Neuron (in vitro differentiated cells): Measurements from ENCODE around the gene C14orf132.

Experiments used
- H2AFZ ChIP-seq: one replicate; pipeline ENCODE4 v1.6.1; 2013; ENCODE audit warnings: low read depth, mild to moderate bottlenecking, inconsistent platforms, low read length, moderate library complexity
- H3K27me3 ChIP-seq: one replicate; pipeline ENCODE4 v1.6.1; 2013; ENCODE audit warnings: low read length; ENCODE audit not compliant: insufficient read depth
- H3K36me3 ChIP-seq: one replicate; pipeline ENCODE4 v1.6.1; 2013; ENCODE audit warnings: low read length; ENCODE audit not compliant: insufficient read depth
- H3K4me1 ChIP-seq: one replicate; pipeline ENCODE4 v1.6.1; 2013; ENCODE audit warnings: low read length; ENCODE audit not compliant: insufficient read depth
- H3K4me3 ChIP-seq: 2 replicates; pipeline ENCODE4 v1.5.1; 2013; ENCODE audit warnings: mild to moderate bottlenecking, low read length, moderate library complexity
- H3K9me3 ChIP-seq: one replicate; pipeline ENCODE4 v1.6.1; 2013; ENCODE audit warnings: low read length

The C14orf132 gene

GRCh38 chr14:96120392-96120791 lies 81.2 kb downstream of the C14orf132 start:
- H3K9me3 ChIP-seq: no peaks in the 10 kb centered on the region
- H2AFZ ChIP-seq: no peak overlapping the region

GRCh38 chr14:96120941-96121340 lies 81.8 kb downstream of the C14orf132 start:
- Histone ChIP-seq H3K9me3 (no peaks in the 10 kb centered on the region), H2AFZ (no peak overlapping the region), H3K27me3 (no peaks in the 10 kb centered on the region), H3K36me3 (no peaks in the 10 kb centered on the region), H3K4me3 (no peak overlapping the region), H3K4me1 (peaks cover 6% of the 10 kb centered on the region)

More at GRCh38 chr14:96120392-96120791, 81.2 kb downstream of the C14orf132 start:
- no peak overlapping the region for H3K4me3 ChIP-seq
- H3K36me3 ChIP-seq: no peaks in the 10 kb centered on the region
- peaks cover 6% of the 10 kb centered on the region for H3K4me1 ChIP-seq
- H3K27me3 ChIP-seq: no peaks in the 10 kb centered on the region

- Histone ChIP-seq H3K27me3 (no peaks in the 10 kb centered on the region), H3K9me3 (no peaks in the 10 kb centered on the region), H3K4me1 (peaks cover 6% of the 10 kb centered on the region), H3K4me3 (no peak overlapping the region), H3K36me3 (no peaks in the 10 kb centered on the region), H2AFZ (no peak overlapping the region)
These were observed 82.7 kb downstream of the C14orf132 start for GRCh38 chr14:96121660-96122395.

GRCh38 chr14:96122496-96122895 lies 83.3 kb downstream of the C14orf132 start:
- H3K4me3 ChIP-seq: no peak overlapping the region
- no peaks in the 10 kb centered on the region for H3K36me3 ChIP-seq
- no peak overlapping the region for H2AFZ ChIP-seq
- no peaks in the 10 kb centered on the region for H3K9me3 ChIP-seq
- H3K27me3 ChIP-seq: no peaks in the 10 kb centered on the region
- peaks cover 6% of the 10 kb centered on the region for H3K4me1 ChIP-seq

GRCh38 chr14:96125536-96125935 lies 86.4 kb downstream of the C14orf132 start:
- no peaks in the 10 kb centered on the region for H3K36me3 ChIP-seq
- H3K9me3 ChIP-seq: no peaks in the 10 kb centered on the region
- no peak overlapping the region for H2AFZ ChIP-seq
- H3K4me3 ChIP-seq: no peak overlapping the region
- H3K27me3 ChIP-seq: peaks cover 6% of the 10 kb centered on the region
- H3K4me1 ChIP-seq: peaks cover 6% of the 10 kb centered on the region

DNA sequence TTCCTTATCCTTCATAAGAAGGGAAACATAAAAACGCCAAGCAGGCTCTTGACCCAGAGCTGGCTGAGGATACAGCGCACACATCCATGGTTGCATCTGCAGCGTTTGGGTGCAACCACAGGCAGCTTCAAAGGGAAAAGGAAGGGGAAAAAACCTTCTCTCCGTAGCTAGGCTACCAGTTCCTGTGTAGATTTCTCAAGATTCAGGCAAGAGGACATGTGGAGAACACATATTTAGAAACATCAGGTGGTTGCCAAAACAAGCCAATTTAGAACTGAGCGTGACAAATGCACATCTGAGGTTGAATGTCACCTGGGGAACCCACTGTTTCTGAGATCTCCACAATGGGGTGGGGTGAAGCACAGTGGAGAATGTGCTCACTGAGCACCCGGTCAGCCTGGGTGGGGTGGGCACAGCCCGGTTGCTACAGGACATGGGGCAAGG lies 87.2 kb downstream of the C14orf132 start:
- H2AFZ ChIP-seq: no peak overlapping the region
- no peak overlapping the region for H3K4me3 ChIP-seq
- H3K36me3 ChIP-seq: no peaks in the 10 kb centered on the region
- H3K27me3 ChIP-seq: peaks cover 6% of the 10 kb centered on the region
- H3K9me3 ChIP-seq: no peaks in the 10 kb centered on the region
- peaks cover 6% of the 10 kb centered on the region for H3K4me1 ChIP-seq

GRCh38 chr14:96126783-96127271 lies 87.7 kb downstream of the C14orf132 start:
- peaks cover 6% of the 10 kb centered on the region for H3K4me1 ChIP-seq
- H3K36me3 ChIP-seq: no peaks in the 10 kb centered on the region
- H2AFZ ChIP-seq: no peak overlapping the region
- H3K27me3 ChIP-seq: peaks cover 6% of the 10 kb centered on the region
- H3K4me3 ChIP-seq: no peak overlapping the region
- no peaks in the 10 kb centered on the region for H3K9me3 ChIP-seq

- Histone ChIP-seq H3K9me3 (no peaks in the 10 kb centered on the region), H3K27me3 (peaks cover 6% of the 10 kb centered on the region), H3K4me1 (no peaks in the 10 kb centered on the region), H3K4me3 (no peak overlapping the region), H3K36me3 (no peaks in the 10 kb centered on the region), H2AFZ (no peak overlapping the region)
These were observed 90.1 kb downstream of the C14orf132 start for GRCh38 chr14:96129128-96129736.

- Histone ChIP-seq H3K36me3 (no peaks in the 10 kb centered on the region), H2AFZ (no peak overlapping the region), H3K9me3 (no peaks in the 10 kb centered on the region), H3K27me3 (peaks cover 6% of the 10 kb centered on the region), H3K4me1 (no peaks in the 10 kb centered on the region), H3K4me3 (no peak overlapping the region)
These were observed 91.2 kb downstream of the C14orf132 start for GRCh38 chr14:96130391-96130790.

- no peaks in the 10 kb centered on the region for H3K36me3 ChIP-seq
- no peaks in the 10 kb centered on the region for H3K9me3 ChIP-seq
These were observed 91.7 kb downstream of the C14orf132 start for GRCh38 chr14:96130854-96131253.

DNA sequence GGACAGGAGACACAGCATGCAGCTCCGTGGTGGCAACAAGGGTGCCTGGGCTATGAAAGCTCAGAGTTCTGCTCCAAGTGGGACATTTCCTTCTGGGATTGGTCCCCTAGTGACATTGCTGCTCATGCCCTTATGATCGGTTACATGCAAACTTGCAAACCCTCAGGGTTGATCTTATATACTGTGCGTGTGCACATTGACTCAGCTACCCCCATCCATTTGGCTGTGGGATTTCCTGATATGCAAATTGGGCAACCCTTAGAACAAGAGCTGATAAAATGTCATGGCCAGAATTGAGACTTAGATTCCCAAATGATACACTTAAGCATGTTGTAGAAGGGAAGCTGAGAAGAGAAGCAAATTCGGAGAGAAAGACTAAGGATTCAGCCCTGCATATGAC lies 92.7 kb downstream of the C14orf132 start:
- no peaks in the 10 kb centered on the region for H3K4me1 ChIP-seq

More at GRCh38 chr14:96130854-96131253, 91.7 kb downstream of the C14orf132 start:
- Histone ChIP-seq H3K4me1 (no peaks in the 10 kb centered on the region), H3K4me3 (no peak overlapping the region), H3K27me3 (peaks cover 6% of the 10 kb centered on the region), H2AFZ (no peak overlapping the region)

DNA sequence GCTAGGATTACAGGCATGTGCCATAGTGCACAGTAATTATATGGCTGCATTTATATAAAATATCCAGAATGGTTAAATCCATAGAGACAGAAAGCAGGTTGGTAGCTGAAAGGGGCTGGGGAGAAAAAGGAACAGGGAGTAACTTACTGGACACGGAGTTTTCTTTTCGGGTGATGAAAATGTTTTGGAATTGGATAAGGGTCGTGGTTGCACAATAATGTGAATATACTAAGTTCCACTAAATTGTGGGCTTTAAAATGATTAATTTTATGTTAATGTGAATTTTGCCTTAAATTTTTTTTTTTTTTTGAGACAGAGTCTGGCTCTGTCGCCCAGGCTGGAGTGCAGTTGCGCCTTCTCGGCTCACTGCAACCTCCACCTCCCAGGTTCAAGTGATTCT lies 95.3 kb downstream of the C14orf132 start:
- Histone ChIP-seq H3K4me3 (no peak overlapping the region), H3K27me3 (no peaks in the 10 kb centered on the region), H3K9me3 (no peaks in the 10 kb centered on the region), H3K4me1 (no peaks in the 10 kb centered on the region), H3K36me3 (no peaks in the 10 kb centered on the region), H2AFZ (no peak overlapping the region)

More for the DNA sequence above, 92.7 kb downstream of the C14orf132 start:
- Histone ChIP-seq H3K27me3 (peaks cover 6% of the 10 kb centered on the region), H2AFZ (no peak overlapping the region), H3K4me3 (no peak overlapping the region), H3K9me3 (no peaks in the 10 kb centered on the region), H3K36me3 (no peaks in the 10 kb centered on the region)

GRCh38 chr14:96135285-96135684 lies 96.1 kb downstream of the C14orf132 start:
- no peaks in the 10 kb centered on the region for H3K27me3 ChIP-seq
- no peak overlapping the region for H2AFZ ChIP-seq
- H3K9me3 ChIP-seq: no peaks in the 10 kb centered on the region
- no peak overlapping the region for H3K4me3 ChIP-seq
- H3K36me3 ChIP-seq: no peaks in the 10 kb centered on the region
- H3K4me1 ChIP-seq: no peaks in the 10 kb centered on the region
